Liver (tissue), 9 donors: ENCODE results near the gene CAMSAP2. TPM values are rescaled to one million over a fixed set of nuclear protein-coding genes. Genes with fewer than 3 reads are reported as not detected.

Experiments
- DNase-seq: peaks from one replicate; pipeline ENCODE4 v3.0.0-alpha.2; 2017; ENCODE audit warnings: low spot score
- H3K27ac ChIP-seq, 2 donors: one replicate each; pipeline ENCODE4 v1.7.0; 2013; ENCODE audit warnings: inconsistent platforms in 2 of 2, low read length in 2 of 2, control low read depth in 1 of 2, low read depth in 1 of 2, mild to moderate bottlenecking in 1 of 2
- H3K27me3 ChIP-seq, 4 donors: one replicate each; pipeline versions ENCODE4 v1.6.1 to v1.7.0; 2013; ENCODE audit warnings: low read length in 3 of 4, inconsistent platforms in 1 of 4, mild to moderate bottlenecking in 1 of 4, moderate library complexity in 1 of 4; ENCODE audit not compliant: control insufficient read depth in 4 of 4, insufficient read depth in 4 of 4
- H3K36me3 ChIP-seq, 4 donors: one replicate each; pipeline versions ENCODE4 v1.6.1 to v1.7.0; 2013; ENCODE audit warnings: low read length in 3 of 4, mild to moderate bottlenecking in 3 of 4, low read depth in 1 of 4, moderate library complexity in 1 of 4; ENCODE audit not compliant: control insufficient read depth in 4 of 4, insufficient read depth in 3 of 4
- H3K4me1 ChIP-seq, 4 donors: one replicate each; pipeline versions ENCODE4 v1.6.1 to v1.7.0; 2013; ENCODE audit warnings: low read length in 3 of 4, mild to moderate bottlenecking in 3 of 4, moderate library complexity in 1 of 4; ENCODE audit not compliant: control insufficient read depth in 4 of 4, insufficient read depth in 4 of 4
- H3K4me3 ChIP-seq, 3 donors: one replicate each; pipeline versions ENCODE4 v1.6.1 to v1.7.0; 2013; ENCODE audit warnings: low read length in 3 of 3, control low read depth in 1 of 3, low read depth in 1 of 3, mild to moderate bottlenecking in 1 of 3
- H3K9ac ChIP-seq, 2 donors: one replicate each; pipeline ENCODE4 v1.7.0; 2013; ENCODE audit warnings: low read length in 2 of 2, mild to moderate bottlenecking in 2 of 2, moderate library complexity in 2 of 2, control low read depth in 1 of 2, low read depth in 1 of 2
- H3K9me3 ChIP-seq, 4 donors: one replicate each; pipeline versions ENCODE4 v1.6.1 to v1.7.0; 2013; ENCODE audit warnings: low read length in 3 of 4; ENCODE audit not compliant: control insufficient read depth in 4 of 4
- CTCF ChIP-seq: fragments of 150-350 bp; IDR thresholded peaks from 2 replicates; pipeline ENCODE4 v1.5.1; 2017; ENCODE audit warnings: improper control_type of control experiment, low read depth, low read length; ENCODE audit not compliant: missing input control
- EGR1 ChIP-seq, 2 donors: IDR thresholded peaks; 2 replicates each; pipeline ENCODE4 v1.6.1; 2016 to 2018; ENCODE audit warnings: antibody characterized with exemption in 2 of 2, low read depth in 2 of 2
- FOXA1 ChIP-seq: IDR thresholded peaks from 2 replicates; pipeline ENCODE4 v1.6.1; 2016; ENCODE audit warnings: antibody characterized with exemption
- GABPA ChIP-seq, 2 donors: IDR thresholded peaks in 1 of 2; conservative IDR thresholded peaks in 1 of 2; 2 replicates each; pipeline ENCODE4 v1.6.1; 2016; ENCODE audit warnings: antibody characterized with exemption in 2 of 2, mild to moderate bottlenecking in 1 of 2, moderate library complexity in 1 of 2
- HNF4A ChIP-seq, 2 donors: conservative IDR thresholded peaks; 2 replicates each; pipeline ENCODE4 v1.6.1; 2016; ENCODE audit warnings: antibody characterized with exemption in 2 of 2, mild to moderate bottlenecking in 2 of 2
- HNF4G ChIP-seq: IDR thresholded peaks from 2 replicates; pipeline ENCODE4 v1.6.1; 2016; ENCODE audit warnings: antibody characterized with exemption
- MAX ChIP-seq: IDR thresholded peaks from 2 replicates; pipeline ENCODE4 v1.6.1; 2016; ENCODE audit warnings: antibody characterized with exemption
- NR2F2 ChIP-seq: IDR thresholded peaks from 2 replicates; pipeline ENCODE4 v1.6.1; 2016; ENCODE audit warnings: antibody characterized with exemption
- RAD21 ChIP-seq, 2 donors: IDR thresholded peaks; 2 replicates each; pipeline ENCODE4 v1.6.1; 2016; ENCODE audit warnings: antibody characterized with exemption in 2 of 2, mild to moderate bottlenecking in 2 of 2
- REST ChIP-seq: IDR thresholded peaks from 2 replicates; pipeline ENCODE4 v1.6.1; 2016; ENCODE audit warnings: antibody characterized with exemption, mild to moderate bottlenecking
- RXRA ChIP-seq, 2 donors: IDR thresholded peaks; 2 replicates each; pipeline ENCODE4 v1.6.1; 2017 to 2018; ENCODE audit warnings: antibody characterized with exemption in 2 of 2, mild to moderate bottlenecking in 1 of 2
- SP1 ChIP-seq: IDR thresholded peaks from 2 replicates; pipeline ENCODE4 v1.6.1; 2018; ENCODE audit warnings: antibody characterized with exemption, mild to moderate bottlenecking
- TAF1 ChIP-seq: conservative IDR thresholded peaks from 2 replicates; pipeline ENCODE4 v1.6.1; 2016; ENCODE audit warnings: antibody characterized with exemption, mild to moderate bottlenecking
- YY1 ChIP-seq: IDR thresholded peaks from 2 replicates; pipeline ENCODE4 v1.6.1; 2016; ENCODE audit warnings: antibody characterized with exemption, mild to moderate bottlenecking
- WGBS: extraction: QIAGEN DNeasy Blood & Tissue Kit; methylation state at CpG from one replicate; pipeline ENCODE4 v1.1.7; 2013; 5-methylcytosine and 5-hydroxymethylcytosine counted together
- polyA plus RNA-seq, 2 donors: library from polyadenylated mRNA; stranded (reverse) in 1 of 2; unstranded in 1 of 2; fragments of 200-250 nt in 1 of 2; fragments of >200 nt in 1 of 2; fragmentation: Nextera tagmentation in 1 of 2; extraction: Ambion mirVana in 1 of 2; gene quantifications; one replicate each; pipeline versions ENCODE4 v1.2.1 to v1.2.3, GENCODE V29; 2013 to 2015
- total RNA-seq, 2 donors: library from RNA; depleted of rRNA; stranded (reverse); fragments of >200 nt; gene quantifications; one replicate each; pipeline ENCODE4 v1.2.3, GENCODE V29; 2014
- TF ChIP-seq, protein P1 (sequence below): IDR thresholded peaks from 2 replicates; pipeline ENCODE4 v1.6.1; 2016; ENCODE audit warnings: antibody characterized with exemption
- TF ChIP-seq, protein P2 (sequence below): IDR thresholded peaks from 2 replicates; pipeline ENCODE4 v1.6.1; 2016; ENCODE audit warnings: antibody characterized with exemption
- donor health status: healthy.
- donor health status: healthy.
- donor health status: healthy.
- donor health status: healthy.
- donor health status: healthy.

CAMSAP2 gene
- total and polyA plus RNA-seq, 4 donors = 1.9 to 8.6 (median 3.5) TPM

DNA sequence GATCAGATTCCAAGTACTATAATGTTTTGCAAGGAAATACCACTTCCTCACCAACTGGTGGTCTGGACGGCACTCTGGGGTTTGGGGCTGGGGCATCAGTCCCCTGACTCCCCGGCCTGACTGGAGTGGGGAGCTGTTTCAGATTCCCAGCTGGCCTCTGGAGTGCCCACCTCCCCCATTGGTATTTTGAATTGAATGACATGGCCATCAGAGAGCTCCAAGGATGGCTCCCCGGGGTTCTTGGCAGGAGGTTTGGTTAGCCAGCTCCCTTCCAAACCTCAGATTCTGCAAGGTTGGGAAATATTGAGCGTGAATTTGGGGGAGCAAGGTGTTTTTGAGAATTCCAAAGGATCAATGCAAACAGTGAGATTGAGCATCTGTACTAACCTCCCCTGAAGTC lies 153.9 kb downstream of the CAMSAP2 start:
- no peak overlapping the region for H3K9ac ChIP-seq
- 72% methylated on average over 4 of the region's 4 CpGs for WGBS
- TF ChIP-seq, protein P1, sequence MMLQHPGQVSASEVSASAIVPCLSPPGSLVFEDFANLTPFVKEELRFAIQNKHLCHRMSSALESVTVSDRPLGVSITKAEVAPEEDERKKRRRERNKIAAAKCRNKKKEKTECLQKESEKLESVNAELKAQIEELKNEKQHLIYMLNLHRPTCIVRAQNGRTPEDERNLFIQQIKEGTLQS = no peak
- TF ChIP-seq RAD21 (IDR thresholded peaks at IDR 0.05) (no peak), RXRA (IDR thresholded peaks at IDR 0.05) (no peak), NR2F2 (no peak), REST (no peak), FOXA1 (no peak), HNF4A (conservative IDR thresholded peaks at IDR 0.05) (no peak), CTCF (no peak)
- TF ChIP-seq, protein P2, sequence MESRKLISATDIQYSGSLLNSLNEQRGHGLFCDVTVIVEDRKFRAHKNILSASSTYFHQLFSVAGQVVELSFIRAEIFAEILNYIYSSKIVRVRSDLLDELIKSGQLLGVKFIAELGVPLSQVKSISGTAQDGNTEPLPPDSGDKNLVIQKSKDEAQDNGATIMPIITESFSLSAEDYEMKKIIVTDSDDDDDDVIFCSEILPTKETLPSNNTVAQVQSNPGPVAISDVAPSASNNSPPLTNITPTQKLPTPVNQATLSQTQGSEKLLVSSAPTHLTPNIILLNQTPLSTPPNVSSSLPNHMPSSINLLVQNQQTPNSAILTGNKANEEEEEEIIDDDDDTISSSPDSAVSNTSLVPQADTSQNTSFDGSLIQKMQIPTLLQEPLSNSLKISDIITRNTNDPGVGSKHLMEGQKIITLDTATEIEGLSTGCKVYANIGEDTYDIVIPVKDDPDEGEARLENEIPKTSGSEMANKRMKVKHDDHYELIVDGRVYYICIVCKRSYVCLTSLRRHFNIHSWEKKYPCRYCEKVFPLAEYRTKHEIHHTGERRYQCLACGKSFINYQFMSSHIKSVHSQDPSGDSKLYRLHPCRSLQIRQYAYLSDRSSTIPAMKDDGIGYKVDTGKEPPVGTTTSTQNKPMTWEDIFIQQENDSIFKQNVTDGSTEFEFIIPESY = no peak
- H3K4me1 ChIP-seq = peaks cover 3 to 22% (median 21%) of the 10 kb centered on the region in 4 donors
- H3K4me3 ChIP-seq = no peak overlapping the region
- DNase-seq = no peak
- no peak overlapping the region for H3K27ac ChIP-seq
- H3K36me3 ChIP-seq = no peaks in the 10 kb centered on the region
- H3K9me3 ChIP-seq = no peaks in the 10 kb centered on the region
- H3K27me3 ChIP-seq = no peaks in the 10 kb centered on the region

DNA sequence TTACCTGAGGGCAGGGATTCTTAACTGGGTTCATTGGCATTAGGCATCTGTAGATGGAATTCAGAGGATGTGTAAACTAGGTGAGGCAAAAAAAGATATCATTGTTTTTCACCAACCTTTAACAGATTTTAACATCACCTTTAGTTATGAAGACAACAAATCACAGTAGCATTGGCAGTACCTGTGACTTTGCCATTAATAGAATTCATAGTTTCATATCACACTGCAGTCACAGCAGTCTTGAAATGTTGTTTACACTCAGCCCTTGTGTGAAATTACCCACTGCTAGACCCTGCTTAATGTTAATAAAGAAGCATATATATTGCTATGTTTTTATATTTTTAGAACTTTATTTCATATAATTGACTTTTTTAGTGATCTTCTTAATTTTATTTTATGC lies 154.3 kb downstream of the CAMSAP2 start:
- H3K27me3 ChIP-seq = no peaks in the 10 kb centered on the region
- no peak overlapping the region for H3K4me3 ChIP-seq
- H3K27ac ChIP-seq = no peak overlapping the region
- DNase-seq = no peak
- peaks cover 3 to 22% (median 21%) of the 10 kb centered on the region in 4 donors for H3K4me1 ChIP-seq
- no peaks in the 10 kb centered on the region for H3K36me3 ChIP-seq
- H3K9ac ChIP-seq = no peak overlapping the region
- no peaks in the 10 kb centered on the region for H3K9me3 ChIP-seq
- TF ChIP-seq, protein P2 = no peak
- no peak for TF ChIP-seq GABPA (IDR thresholded peaks at IDR 0.05 in 1 of 2, conservative IDR thresholded peaks at IDR 0.05 in 1 of 2)
- no peak for TF ChIP-seq NR2F2
- TF ChIP-seq MAX = no peak
- TF ChIP-seq HNF4G = no peak
- no peak for TF ChIP-seq RXRA (IDR thresholded peaks at IDR 0.05)
- no peak for TF ChIP-seq CTCF
- TF ChIP-seq TAF1 = no peak
- TF ChIP-seq EGR1 (IDR thresholded peaks at IDR 0.05; ENCODE audit: low read depth in 2 of 2) = no peak
- TF ChIP-seq YY1 = no peak
- TF ChIP-seq SP1 = no peak
- TF ChIP-seq REST = no peak
